ENCODE measurements around the gene EVL.
A peak's percentile ranks its signal among the peaks of the same experiment; 100 is the strongest.

EVL gene

GRCh38 chr14:100132161-100132902 is 67.1 kb downstream of the EVL start:
- no peak for DNase-seq

- no peak for DNase-seq
These were observed 67.8 kb downstream of the EVL start for GRCh38 chr14:100132903-100133510.

- DNase-seq: no peak
These were observed 69.4 kb downstream of the EVL start for GRCh38 chr14:100134586-100134985.

DNA sequence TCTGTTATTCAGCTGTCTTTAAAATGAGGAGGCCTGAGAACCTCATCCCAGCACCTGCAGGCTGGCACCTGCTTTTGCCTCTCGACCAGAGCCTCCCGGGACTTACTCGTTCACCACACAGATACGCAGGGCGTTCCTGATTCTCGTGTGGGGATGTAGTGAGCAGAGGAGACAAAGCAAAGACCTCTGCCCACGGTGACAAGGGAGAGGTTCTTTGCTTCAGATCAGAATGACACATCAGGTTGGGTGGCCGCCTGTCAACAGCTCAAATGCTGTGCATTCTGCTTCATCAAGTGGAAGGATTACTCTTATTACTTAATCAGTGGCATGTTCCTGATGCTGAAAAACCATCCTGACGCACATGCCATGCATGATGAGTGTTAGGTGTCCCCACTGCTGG is 69.9 kb downstream of the EVL start:
- no peak for DNase-seq

DNA sequence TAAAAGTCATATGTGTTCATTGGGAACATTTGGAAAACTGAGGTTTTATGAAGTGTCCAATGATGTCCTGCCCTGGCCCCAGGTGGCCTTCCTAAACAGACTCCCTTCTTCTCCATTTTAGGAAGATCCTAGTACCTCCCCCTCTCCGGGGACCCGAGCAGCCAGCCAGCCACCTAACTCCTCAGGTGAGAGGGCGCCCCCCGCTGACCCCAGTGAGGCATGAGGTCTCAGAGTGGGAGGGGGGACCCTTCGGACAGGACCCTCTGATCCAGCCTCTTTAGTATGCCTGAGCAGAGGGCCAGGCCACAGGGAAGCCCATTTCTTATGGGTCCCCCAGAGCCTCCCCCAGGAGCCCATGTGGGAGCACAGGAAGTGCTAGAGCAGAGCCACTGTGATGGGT is 70.6 kb downstream of the EVL start:
- DNase-seq: no peak

- DNase-seq: no peak
These were observed 72.0 kb downstream of the EVL start for GRCh38 chr14:100137173-100137572.

GRCh38 chr14:100138082-100138787 is 73.0 kb downstream of the EVL start:
- DNase-seq: no peak

GRCh38 chr14:100138955-100139354 is 73.7 kb downstream of the EVL start:
- no peak for DNase-seq

DNA sequence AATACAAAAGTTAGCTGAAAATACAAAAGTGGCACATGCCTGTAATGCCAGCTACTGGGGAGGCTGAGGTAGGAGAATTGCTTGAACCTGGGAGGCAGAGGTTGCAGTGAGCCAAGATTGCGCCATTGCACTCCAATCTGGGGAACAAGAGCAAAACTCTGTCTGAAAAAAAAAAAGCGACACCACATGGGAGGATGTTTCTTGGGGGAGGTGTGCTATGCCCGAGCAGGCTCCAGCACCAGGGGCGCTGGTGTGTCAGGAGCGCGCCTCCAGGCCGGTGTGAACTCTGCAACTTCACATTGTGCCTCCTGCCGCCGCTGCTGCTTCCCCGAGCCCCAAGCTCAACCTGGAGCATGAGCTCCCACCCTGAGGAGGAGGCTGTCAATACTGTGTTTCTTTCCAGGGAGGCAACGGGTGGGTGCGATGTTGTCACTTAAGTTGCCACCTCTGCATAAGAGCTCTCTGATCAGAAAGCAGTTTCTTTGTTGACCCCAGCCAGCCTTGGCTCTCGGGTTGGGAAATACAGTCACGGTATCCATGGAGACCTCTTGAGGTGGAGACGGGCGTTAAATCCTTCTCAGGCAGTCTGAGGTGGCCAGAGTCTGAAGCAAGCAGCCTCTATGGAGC is 75.3 kb downstream of the EVL start:
- DNase-seq: no peak

DNA sequence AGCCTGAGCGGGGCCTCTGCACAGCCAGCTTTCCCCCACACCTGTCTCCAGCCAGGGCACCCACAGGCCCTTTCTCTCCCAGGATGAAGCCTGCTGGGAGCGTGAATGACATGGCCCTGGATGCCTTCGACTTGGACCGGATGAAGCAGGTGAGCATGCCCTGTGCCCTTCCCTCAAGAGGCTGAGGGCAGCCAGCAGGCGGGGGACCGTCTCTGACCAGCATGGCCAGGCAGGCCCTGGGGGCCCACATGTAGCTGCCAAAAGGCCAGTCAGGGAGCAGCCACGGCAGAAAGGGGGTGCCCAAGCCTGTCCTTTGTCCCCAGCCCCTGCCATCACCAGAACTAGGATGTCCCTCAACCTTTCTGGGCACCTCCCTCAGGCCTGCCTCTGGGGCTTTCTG is 75.9 kb downstream of the EVL start:
- no peak for DNase-seq

DNA sequence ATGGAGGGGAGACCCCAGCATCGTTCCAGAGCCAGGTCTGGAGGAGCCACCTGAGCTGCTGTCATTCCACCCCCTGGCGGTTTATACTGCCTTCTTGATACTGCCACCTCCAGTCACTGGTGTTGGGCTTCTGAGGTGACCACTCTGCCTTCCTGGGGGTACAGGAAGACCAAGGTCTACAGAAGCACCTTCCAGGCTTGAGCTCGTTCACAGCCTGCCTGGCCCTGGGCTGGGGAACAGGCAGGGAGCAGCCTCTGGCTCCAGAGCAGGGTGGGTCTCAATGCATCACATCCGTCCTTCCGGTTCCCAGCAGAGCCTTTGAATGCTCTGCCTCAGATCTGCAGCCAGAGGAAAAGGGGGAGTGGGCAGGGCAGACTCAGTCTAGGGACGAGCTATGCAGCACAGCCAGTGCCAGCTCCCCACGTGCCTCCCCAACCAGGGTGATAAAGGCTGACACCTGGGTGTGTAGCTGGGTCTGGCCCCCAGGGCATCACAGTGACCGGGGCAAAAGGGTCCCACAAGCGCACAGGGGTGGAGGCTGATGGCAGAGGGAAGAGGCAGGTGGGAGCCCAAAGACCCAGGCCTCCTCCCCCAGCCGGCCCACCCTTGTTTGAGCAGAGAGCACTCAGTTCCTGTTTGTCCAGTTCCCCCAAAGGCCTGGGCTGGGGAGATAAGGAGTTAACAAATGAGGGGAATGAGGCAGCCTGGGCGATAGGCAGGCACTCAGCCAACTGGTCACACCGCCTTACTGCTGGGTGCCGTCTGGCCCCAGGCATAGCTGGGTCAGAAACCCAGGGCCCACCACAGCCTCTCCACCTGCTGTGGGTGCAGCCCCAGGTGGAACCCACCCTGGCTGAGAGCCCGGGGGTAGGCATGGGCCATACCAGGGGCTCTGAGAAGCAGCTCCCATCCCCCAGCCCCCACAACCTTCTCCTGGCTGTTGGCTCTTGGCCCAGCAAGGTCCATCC is 77.1 kb downstream of the EVL start:
- DNase-seq: no peak

GRCh38 chr14:100143523-100143922 is 78.3 kb downstream of the EVL start:
- DNase-seq: no peak

- DNase-seq: no peak
These were observed 78.7 kb downstream of the EVL start for GRCh38 chr14:100143934-100144333.

DNA sequence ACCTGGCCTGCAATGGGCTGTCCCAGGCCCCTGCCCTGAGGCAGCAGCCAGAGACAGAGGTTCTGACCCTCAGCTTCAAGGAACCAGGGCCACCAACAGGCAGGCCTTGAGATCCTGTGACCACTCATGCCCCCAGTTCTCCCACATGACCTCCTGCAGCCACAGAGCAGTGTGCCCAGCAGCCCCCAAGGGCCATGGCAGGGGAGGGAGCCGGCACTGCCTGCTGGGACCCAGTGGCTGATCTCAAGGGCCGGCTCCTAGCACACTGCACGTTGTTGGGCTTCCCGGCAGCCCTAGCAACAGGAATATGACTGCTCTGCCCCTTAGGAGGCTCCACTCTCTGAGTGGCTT is 79.4 kb downstream of the EVL start:
- no peak for DNase-seq

DNA sequence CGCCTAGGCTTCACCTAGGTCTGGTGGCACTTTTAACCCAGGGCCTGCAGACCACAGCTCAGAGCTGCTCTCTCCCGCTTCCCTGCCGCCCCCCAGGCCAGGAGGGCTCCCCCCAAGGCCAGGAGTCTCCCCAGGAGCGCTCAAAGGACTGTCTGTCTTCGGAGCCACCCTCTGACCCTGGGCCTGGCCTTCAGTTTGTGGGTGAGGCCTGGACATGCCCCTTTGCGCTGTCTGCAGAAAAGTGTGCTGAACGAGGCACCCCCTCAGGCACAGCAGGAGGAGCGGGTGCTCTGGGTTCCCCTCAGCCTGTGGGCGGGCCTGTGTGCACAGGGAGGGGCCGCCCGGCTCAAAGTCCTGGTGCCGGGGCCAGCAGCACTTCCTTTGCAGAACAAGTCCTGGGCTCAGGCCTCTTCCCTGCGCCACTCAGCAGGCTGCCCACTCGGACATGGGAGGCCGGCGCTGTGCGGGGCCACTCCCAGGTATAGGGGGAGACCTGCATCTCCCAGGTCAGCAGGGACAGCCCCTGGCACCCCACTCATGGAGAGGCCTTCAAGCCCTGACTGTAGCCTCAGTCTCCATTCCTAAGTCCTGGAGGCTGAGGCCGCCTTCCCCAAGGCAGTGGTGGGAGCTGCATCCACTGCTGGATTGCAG is 79.9 kb downstream of the EVL start:
- DNase-seq: no peak

DNA sequence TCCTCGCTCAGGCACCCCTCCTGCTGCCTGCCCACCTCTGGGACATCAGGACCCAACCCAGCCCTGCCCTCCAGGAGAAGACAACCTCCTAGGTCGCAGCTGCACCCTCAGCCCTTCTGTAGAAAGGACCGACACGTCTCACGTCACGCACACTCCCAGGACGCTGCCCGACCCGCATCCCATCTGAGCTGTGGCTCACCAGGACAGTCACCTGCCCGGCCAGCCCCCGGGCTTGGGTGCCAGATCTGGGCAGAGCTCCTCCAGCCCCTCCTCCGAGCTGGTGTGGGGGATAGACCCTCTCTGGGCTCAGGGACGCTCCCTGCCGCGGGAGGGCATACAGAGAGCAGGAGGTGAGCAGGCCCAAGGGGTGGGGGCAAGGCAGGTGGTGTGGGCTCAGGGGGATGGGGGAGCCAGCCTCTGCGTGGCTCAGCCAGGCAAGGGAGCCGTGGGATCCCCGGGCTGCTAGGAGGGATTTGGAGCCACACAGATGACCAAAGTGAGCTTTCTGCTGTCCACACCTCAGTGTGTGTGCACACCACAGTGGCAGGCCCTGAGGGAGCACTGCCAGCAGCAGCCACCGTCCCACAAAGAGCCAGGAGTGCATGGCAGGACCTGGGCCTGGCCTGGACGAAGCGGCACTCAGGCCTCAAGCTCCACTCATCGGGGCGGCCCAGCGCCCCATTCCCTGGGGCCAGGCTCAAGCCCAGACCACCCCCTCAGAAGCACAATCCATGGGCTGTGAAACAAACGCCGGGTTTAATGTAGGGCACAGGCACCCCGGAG is 80.7 kb downstream of the EVL start:
- no peak for DNase-seq

- no peak for DNase-seq
These were observed 81.4 kb downstream of the EVL start for GRCh38 chr14:100146531-100147091.

- DNase-seq: peak; percentile 9
These were observed 82.0 kb downstream of the EVL start for GRCh38 chr14:100147181-100147631.

DNA sequence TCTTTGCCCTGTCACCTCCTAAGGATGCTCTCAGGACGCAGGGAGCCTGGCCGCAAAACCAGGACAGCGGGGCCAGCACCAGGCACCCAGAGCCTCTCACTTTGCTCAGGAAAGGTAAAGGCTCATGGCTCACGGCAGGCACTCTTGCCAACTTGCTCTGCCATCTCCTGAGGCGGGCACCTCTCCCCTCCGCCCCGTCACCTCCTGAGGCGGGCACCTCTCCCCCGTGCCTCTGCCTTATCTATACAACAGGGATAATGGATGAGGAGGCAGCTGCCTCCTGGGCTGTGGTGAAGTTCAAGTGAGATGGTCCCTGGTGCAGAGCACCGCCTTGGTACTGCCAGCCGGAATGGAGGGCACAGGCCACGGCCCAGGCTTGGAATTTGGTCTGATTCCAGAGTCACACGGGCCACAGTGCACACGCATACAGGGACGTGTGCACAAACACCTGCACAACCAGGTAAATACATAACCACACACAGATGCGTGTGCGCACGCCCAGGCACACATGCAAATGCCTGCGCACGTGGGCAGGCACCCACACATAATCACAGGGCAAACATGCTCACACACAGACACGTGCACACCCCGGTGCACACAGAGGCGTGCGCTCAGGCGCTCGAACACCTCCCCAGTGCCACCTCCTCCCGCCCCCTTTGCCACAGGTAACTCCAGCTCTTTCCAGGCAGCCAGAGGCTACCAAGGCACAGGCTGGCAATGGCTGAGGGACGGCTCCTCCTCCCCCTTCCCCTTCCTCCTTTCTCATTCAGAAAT is 82.7 kb downstream of the EVL start:
- DNase-seq: no peak
